Left colon (tissue), 2 donors: Measurements from ENCODE around the gene MLANA. TPM values are rescaled to one million over a fixed set of nuclear protein-coding genes. Genes with fewer than 3 reads are reported as not detected.

ENCODE experiments used
- ATAC-seq: fragments of 200-7000 bp; cut with Tn5 transposase; one replicate; pipeline ENCODE4 v1.9.1; 2020; ENCODE audit warnings: mild to moderate bottlenecking, moderate library complexity
- DNase-seq, 2 donors: peaks; one replicate each; pipeline ENCODE4 v3.0.0-alpha.2; 2020
- intact Hi-C, 2 donors: fragments of 100-400 bp; cut with DNase I in 1 of 2; cut with micrococcal nuclease in 1 of 2; formaldehyde crosslinking; loops; one replicate each; pipeline versions ENCODE4 v1.11.2 to v1.14.0; 2022; cut with DNase I, micrococcal nuclease
- total RNA-seq, 2 donors: library from RNA; stranded (reverse); fragmentation: NEBNext Ultra II Directional; extraction: Animal tissue kit (Norgen Biotek cat#: 25700); gene quantifications; one replicate each; pipeline ENCODE4 v1.2.1, GENCODE V29; 2021
- donor health status: DM: no; HTN: no; CAD: no.
- donor health status: DM: yes; HTN: yes; CAD: no.

MLANA gene
- total RNA-seq, 2 donors from 2014 or later = not detected

- intact Hi-C loops = no loop called here
- DNase-seq (no peak), ATAC-seq (no peak)
Observed at GRCh38 chr9:5894237-5894959, 3.7 kb downstream of the MLANA start.

- DNase-seq (no peak), ATAC-seq (no peak)
- intact Hi-C loops = no loop called here
Observed at GRCh38 chr9:5895782-5896181, 5.1 kb downstream of the MLANA start.

GRCh38 chr9:5896863-5897262 is 6.2 kb downstream of the MLANA start:
- ATAC-seq (no peak), DNase-seq (no peak)
- intact Hi-C loops = no loop called here

GRCh38 chr9:5897851-5898250 is 7.2 kb downstream of the MLANA start:
- DNase-seq (no peak), ATAC-seq (no peak)
- intact Hi-C loops = no loop called here

DNA sequence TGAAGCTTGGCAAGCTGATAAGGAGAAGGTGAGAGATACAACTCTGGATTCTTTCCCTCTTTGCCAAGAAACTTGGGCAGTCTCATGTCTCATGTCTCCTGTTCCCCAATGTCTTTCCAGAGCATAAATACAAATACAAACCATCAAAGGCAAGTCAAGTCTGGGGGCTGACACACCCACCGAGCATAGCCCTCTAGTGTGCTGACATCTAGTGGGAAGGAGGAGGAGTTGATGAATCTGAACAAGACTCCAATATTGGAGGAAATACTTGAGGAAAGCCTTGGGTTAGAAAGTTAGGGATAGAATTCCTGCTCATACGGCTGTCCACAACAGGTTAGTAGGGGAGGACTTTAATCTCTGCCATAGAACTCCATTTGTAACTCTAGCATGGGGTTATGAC is 8.6 kb downstream of the MLANA start:
- ATAC-seq (no peak), DNase-seq (no peak)
- intact Hi-C loops = no loop called here

GRCh38 chr9:5900622-5901021 is 9.9 kb downstream of the MLANA start:
- no peak for ATAC-seq

GRCh38 chr9:5902377-5902776 is 11.7 kb downstream of the MLANA start:
- ATAC-seq (no peak), DNase-seq (no peak)
- intact Hi-C loops = no loop called here

More at GRCh38 chr9:5900622-5901021, 9.9 kb downstream of the MLANA start:
- intact Hi-C loops = no loop called here
- no peak for DNase-seq

DNA sequence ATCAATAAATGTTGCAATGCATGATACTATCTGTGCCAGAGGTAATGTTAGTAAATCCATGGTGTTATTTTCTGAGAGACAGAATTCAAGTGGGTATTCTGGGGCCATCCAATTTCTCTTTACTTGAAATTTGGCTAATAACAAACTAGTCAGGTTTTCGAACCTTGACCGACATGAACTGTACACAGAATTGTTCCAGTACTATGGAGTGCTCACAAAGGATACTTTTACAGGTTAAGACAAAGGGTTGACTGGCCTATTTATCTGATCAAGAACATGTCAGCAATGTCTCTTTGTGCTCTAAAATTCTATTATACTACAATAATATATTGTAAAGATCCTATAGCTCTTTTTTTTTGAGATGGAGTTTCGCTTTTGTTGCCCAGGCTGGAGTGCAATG is 18.2 kb downstream of the MLANA start:
- intact Hi-C loops = no loop called here
- no peak for DNase-seq
- ATAC-seq = no peak

DNA sequence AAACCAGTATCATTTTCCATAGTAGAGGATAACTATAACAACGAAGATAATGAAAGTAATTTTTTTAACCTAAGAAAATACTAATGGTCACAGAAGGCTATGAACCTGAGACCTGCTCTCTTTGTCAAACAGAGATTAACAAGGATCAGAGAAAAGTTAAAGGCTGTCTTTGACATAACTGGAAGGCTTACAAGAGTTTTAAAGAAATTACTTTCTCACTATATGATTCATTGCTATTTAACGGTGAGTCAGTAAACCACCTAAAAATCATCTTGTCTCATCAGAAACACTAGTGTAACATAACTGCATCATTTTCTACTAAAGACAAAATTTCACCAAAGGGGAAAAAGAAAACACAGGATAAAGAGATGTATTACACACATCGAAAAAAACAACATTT is 19.3 kb downstream of the MLANA start:
- intact Hi-C loops = no loop called here
- no peak for DNase-seq
- no peak for ATAC-seq

GRCh38 chr9:5910413-5911057 is 19.8 kb downstream of the MLANA start:
- intact Hi-C loops = no loop called here
- no peak for DNase-seq
- no peak for ATAC-seq

GRCh38 chr9:5915438-5915837 is 24.7 kb downstream of the MLANA start:
- DNase-seq (no peak), ATAC-seq (no peak)
- intact Hi-C loops = no loop called here

- intact Hi-C loops = no loop called here
- no peak for DNase-seq
- no peak for ATAC-seq
Observed at GRCh38 chr9:5917273-5917672, 26.6 kb downstream of the MLANA start.

GRCh38 chr9:5917888-5918287 is 27.2 kb downstream of the MLANA start:
- intact Hi-C loops = no loop called here
- DNase-seq = no peak
- no peak for ATAC-seq

DNA sequence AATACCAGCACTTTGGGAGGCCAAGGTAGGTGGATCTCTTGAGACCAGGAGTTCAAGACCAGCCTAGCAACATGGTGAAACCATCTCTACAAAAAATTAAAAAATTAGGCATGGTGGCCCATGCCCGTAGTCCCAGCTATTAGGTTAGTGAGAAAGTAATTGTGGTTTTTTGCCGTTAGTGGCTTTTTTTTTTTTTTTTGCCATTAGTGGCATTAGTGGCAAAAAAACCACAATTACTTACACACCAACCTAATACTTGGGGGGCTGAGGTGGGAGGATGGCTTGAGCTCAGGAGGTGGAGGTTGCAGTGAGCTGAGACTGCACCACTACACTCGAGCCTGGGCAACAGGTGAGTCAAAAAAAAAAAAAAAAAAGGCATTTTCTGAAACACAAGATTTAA is 27.8 kb downstream of the MLANA start:
- DNase-seq (no peak), ATAC-seq (no peak)
- intact Hi-C loops = no loop called here

GRCh38 chr9:5920860-5921328 is 30.2 kb downstream of the MLANA start:
- no peak for DNase-seq
- intact Hi-C loops = no loop called here
- ATAC-seq = no peak

GRCh38 chr9:5922192-5922591 is 31.5 kb downstream of the MLANA start:
- DNase-seq = no peak
- intact Hi-C loops = no loop called here
- ATAC-seq = peak; percentile 57

DNA sequence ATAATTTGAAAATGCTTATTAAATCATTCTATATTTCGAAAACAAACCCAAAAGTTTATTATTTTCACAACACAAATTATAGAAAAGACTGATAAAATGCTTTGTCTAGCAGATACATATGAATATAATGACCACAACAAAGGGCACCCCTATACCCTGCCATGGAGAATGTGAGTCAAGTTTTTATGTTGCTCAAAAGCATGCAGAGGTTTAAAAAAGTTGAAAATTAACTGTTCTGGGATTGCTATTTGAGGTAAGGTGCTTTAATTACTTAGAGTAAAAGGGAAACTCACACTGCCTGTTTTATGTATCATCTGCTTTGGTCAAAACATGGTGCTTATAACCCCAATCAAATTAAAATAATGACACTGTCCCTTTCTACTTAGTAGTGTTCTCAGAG is 41.0 kb downstream of the MLANA start:
- DNase-seq (no peak), ATAC-seq (no peak)
- intact Hi-C loops = no loop called here

DNA sequence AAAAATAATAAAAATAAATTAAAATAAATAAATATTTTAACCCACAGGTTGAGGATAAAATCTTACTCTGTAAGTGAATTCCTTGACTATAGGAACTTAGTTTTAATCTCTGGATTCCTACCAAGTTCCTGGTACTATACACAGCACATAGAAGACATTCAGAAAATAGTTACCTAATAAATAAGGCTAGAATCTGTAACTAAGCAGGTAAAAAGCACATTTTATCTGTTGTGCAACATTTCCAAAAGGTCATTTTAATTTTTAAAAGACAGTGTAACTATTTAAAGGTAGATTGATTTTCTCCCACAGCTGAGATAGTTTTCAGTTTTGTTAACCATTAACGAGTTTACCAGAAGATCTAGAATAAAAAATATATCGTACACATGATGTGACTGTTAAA is 47.8 kb downstream of the MLANA start:
- ATAC-seq (no peak), DNase-seq (no peak)
- intact Hi-C loops = no loop called here

GRCh38 chr9:5939530-5939929 is 48.8 kb downstream of the MLANA start:
- ATAC-seq = no peak
- intact Hi-C loops = no loop called here
- DNase-seq = no peak

DNA sequence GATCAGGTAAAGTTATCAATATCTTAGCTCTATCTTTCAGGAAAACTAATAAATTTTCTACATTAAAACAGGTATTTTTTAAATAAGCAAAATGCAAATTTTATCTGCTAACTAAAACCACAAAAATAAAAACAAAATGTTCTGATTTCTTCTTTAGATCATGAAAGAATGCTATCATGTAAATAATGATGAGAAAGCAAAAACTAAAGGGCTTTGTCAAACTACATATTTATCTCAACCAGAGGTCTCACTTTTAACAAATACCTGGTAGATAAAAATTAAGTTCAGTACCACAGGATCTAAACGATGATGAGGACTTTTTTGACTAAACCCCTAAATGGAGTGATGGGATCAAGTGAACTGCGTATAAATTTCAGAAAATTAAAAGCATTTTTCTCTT is 50.5 kb downstream of the MLANA start:
- intact Hi-C loops = no loop called here
- ATAC-seq (no peak), DNase-seq (no peak)

DNA sequence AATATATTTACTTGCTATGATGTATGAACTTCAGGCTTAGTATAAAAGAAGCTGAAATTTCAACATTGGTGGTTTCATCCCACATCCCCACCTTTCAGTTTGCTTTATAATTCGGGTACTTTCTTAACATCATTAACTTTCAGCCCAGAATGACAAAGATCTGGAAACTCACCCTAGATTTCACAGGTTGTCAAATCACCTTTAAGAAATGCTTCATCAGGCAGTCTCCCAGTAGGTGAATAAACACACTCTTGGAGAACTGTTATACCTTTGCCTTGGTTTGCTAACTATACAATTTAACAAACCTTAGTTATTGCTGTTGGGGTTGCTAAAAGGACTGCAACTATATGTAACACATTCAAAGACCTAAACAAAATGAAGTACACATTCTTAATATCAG is 54.4 kb downstream of the MLANA start:
- DNase-seq (no peak), ATAC-seq (no peak)
- intact Hi-C loops = no loop called here
